ENCODE measurements around the gene SAMD13.

Gene SAMD13

DNA sequence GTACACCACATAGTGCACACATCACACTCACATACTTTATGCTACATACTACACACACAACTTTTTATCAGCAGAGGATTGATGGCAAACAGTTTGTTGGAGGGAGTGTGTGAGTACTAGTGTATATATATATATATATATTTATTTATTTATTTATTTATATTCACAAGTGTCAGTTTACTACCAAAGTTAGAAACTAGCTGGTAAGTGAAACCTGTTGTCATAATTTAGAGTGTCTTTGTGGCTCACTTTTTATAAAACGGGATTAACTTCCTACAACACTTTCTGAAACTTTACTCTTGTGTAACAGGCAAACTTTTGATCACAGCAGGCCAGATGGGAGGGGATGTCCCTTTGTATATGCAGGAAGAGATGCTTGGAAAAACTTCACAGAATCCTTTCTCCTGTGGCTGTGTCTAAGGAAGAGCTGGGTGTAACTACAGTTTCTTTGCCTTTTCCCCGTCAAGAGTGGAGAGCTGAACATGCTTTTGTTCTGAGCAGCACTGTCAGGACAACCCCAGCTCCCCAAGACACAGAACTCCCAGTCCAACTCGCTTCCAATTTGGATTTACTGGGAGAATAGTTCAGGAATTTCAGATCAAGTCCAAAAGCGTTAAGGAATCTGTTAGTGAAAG, 1.9 kb upstream of the SAMD13 start:
- no peak for TF ChIP-seq CTCF (IDR thresholded peaks at IDR 0.05; ENCODE audit: low read depth, low read length)
- H3K4me3 ChIP-seq (ENCODE audit: low read depth, low read length), result no peak overlapping the region
- in situ Hi-C loops (cut with HindIII; ENCODE audit: low sequenced_read_pairs), result no loop called here
- peak; percentile 22 for DNase-seq (ENCODE audit: low read depth, low spot score)

- H3K4me3 ChIP-seq (ENCODE audit: low read depth, low read length), result no peak overlapping the region
- TF ChIP-seq CTCF (IDR thresholded peaks at IDR 0.05; ENCODE audit: low read depth, low read length), result no peak
- in situ Hi-C loops (cut with HindIII; ENCODE audit: low sequenced_read_pairs), result no loop called here
- no peak for DNase-seq (ENCODE audit: low read depth, low spot score)
Measured at GRCh38 chr1:84300501-84300900, 1.0 kb upstream of the SAMD13 start.

DNA sequence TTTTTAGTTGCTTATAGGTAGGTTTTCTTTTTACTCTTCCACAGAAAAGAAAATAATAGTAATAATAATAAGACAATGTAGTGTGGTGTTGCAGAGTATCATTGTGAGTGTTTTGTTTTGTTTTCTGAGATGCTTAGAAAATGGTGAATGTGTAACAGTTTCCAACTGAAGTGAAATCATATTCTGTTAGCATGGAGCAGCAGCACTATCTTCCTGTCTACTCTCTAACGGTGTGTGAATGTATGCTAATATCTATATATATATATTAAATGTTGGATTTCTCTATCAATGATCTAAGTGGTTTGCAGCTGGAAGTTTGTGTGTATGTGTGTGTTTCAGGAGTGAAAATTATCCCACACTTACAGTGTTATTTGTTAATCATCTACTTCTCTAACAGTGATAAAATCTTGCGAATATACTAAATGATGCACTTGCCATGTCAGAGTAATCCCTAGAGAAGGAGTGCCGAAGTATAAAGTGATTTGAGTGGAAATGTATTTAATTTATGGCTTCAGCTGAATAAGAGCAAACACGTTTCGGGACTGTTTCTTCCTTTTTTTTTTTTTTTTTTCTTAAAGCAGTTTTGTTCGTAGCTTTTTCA, 377 bp downstream of the SAMD13 start:
- TF ChIP-seq CTCF (IDR thresholded peaks at IDR 0.05; ENCODE audit: low read depth, low read length), result no peak

GRCh38 chr1:84303314-84303830, 1.9 kb downstream of the SAMD13 start:
- in situ Hi-C loops (cut with HindIII; ENCODE audit: low sequenced_read_pairs), result no loop called here
- peak; percentile 42 for DNase-seq (ENCODE audit: low read depth, low spot score)
- H3K4me3 ChIP-seq (ENCODE audit: low read depth, low read length), result peak overlapping the region; percentile 38
- TF ChIP-seq CTCF (IDR thresholded peaks at IDR 0.05; ENCODE audit: low read depth, low read length), result no peak

More for the DNA sequence above, 377 bp downstream of the SAMD13 start:
- in situ Hi-C loops (cut with HindIII; ENCODE audit: low sequenced_read_pairs), result no loop called here
- no peak for DNase-seq (ENCODE audit: low read depth, low spot score)
- H3K4me3 ChIP-seq (ENCODE audit: low read depth, low read length), result peak overlapping the region; percentile 10

DNA sequence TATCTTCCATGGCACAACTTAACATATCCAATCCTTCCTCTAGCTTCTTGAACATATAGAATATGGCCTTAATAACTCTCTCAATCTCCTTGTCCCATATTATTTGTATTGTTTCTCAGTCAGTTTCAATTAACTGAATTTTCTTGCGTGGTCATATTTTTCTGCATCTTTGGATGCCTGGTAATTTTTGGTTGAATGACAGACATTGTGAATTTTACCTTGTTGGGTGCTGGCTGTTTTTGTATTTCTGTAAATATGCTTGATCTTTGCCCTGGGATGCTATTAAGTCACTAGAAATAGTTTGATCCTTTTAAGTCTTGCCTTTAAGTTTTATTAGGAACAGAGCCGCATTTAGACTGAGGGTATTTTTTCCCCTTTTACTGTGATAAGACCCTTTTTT, 5.9 kb downstream of the SAMD13 start:
- in situ Hi-C loops (cut with HindIII; ENCODE audit: low sequenced_read_pairs), result no loop called here

GRCh38 chr1:84311296-84311695, 9.8 kb downstream of the SAMD13 start:
- in situ Hi-C loops (cut with HindIII; ENCODE audit: low sequenced_read_pairs), result no loop called here
- no peak for DNase-seq (ENCODE audit: low read depth, low spot score)
- no peak for TF ChIP-seq CTCF (IDR thresholded peaks at IDR 0.05; ENCODE audit: low read depth, low read length)
- no peak overlapping the region for H3K4me3 ChIP-seq (ENCODE audit: low read depth, low read length)

More for the DNA sequence above, 5.9 kb downstream of the SAMD13 start:
- no peak for DNase-seq (ENCODE audit: low read depth, low spot score)
- TF ChIP-seq CTCF (IDR thresholded peaks at IDR 0.05; ENCODE audit: low read depth, low read length), result no peak
- no peak overlapping the region for H3K4me3 ChIP-seq (ENCODE audit: low read depth, low read length)

Measured in astrocyte of the spinal cord (primary cell).